Measurements from ENCODE around the gene SERPINE1.

Gene SERPINE1

DNA sequence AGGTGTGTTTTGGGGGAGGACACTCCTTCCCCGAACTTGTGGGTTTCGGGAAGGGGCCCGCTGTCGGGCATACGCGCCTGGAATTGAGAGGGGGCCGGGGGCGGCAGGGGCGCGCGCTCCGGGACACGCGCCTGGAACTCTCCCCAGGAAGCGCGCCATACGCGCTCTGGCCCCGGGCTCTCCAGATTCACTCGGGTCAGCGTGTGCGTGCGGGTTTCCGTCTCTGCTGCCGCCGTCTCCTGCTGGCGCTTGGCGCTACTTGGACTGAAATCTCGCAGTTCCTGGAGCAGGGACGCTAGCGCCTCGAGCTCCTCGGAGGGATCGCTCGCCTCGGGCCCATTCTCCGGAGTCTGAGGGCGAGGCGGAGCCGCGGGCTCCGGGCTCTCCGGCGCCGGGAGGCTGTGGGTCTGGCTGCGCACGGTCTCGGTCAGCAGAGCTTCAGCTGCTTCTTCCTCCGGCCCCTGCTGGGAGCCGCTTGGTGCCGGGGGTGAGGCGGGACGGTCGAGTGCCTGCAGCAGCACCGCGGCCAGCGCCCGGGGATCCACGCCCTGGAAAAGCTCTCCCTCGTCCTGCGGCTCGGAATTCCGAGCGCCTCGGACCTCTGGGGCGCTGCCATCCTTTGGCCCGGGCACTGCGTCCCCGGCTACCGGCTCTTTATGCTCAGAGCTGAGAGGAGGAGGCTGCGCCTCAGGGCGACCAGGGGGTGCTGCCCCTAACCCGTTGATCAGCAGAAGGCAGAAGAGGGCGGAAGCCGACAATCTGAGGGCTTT is 37.4 kb downstream of the SERPINE1 start:
- CTCF ChIA-PET, result interaction anchor here (0.5 to 1.4 kb wide), 4 partner anchors 20 to 77 kb away, joined by 3 to 10 read pairs (median 4); no protein-coding TSS in a partner anchor
- POLR2A ChIA-PET (ENCODE audit: low non-redundant PET), result interaction anchor here (0.5 to 1.1 kb wide), 3 partner anchors 9 to 40 kb away, joined by 3 to 7 read pairs (median 5); no protein-coding TSS in a partner anchor
- no peak for DNase-seq (ENCODE audit: low spot score)

GRCh38 chr7:101165075-101165957 is 38.4 kb downstream of the SERPINE1 start, which contains the start of gene VGF:
Gene VGF (minus strand): TSS chr7:101165569. CDS start chr7:101164843, 726 bp downstream.
- TF ChIP-seq, protein P1, sequence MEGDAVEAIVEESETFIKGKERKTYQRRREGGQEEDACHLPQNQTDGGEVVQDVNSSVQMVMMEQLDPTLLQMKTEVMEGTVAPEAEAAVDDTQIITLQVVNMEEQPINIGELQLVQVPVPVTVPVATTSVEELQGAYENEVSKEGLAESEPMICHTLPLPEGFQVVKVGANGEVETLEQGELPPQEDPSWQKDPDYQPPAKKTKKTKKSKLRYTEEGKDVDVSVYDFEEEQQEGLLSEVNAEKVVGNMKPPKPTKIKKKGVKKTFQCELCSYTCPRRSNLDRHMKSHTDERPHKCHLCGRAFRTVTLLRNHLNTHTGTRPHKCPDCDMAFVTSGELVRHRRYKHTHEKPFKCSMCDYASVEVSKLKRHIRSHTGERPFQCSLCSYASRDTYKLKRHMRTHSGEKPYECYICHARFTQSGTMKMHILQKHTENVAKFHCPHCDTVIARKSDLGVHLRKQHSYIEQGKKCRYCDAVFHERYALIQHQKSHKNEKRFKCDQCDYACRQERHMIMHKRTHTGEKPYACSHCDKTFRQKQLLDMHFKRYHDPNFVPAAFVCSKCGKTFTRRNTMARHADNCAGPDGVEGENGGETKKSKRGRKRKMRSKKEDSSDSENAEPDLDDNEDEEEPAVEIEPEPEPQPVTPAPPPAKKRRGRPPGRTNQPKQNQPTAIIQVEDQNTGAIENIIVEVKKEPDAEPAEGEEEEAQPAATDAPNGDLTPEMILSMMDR (conservative IDR thresholded peaks at IDR 0.05; ENCODE audit: low read depth), result no peak
- H3K27ac ChIP-seq, result peak within 1 kb of the TSS; percentile 86
- CTCF ChIA-PET, result interaction anchor here (1.2 to 2.0 kb wide), 3 partner anchors 21 to 27 kb away, joined by 6 to 10 read pairs (median 7); no protein-coding TSS in a partner anchor
- peak; percentile 95 for DNase-seq (ENCODE audit: low spot score)
- POLR2A ChIA-PET (ENCODE audit: low non-redundant PET), result interaction anchor here (0.5 kb wide), 1 partner anchor 41 kb away, joined by 7 read pairs; no protein-coding TSS in a partner anchor

More for the DNA sequence above, 37.4 kb downstream of the SERPINE1 start:
- peak overlapping the region; percentile 86 for H3K27ac ChIP-seq
- TF ChIP-seq, protein P1 (conservative IDR thresholded peaks at IDR 0.05; ENCODE audit: low read depth), result no peak

- no peak overlapping the region for H3K27ac ChIP-seq
- ChIA-PET CTCF (interaction anchor here (2.0 kb wide), 1 partner anchor 22 kb away, joined by 7 read pairs; no protein-coding TSS in a partner anchor), POLR2A (ENCODE audit: low non-redundant PET) (no interaction called here)
- TF ChIP-seq, protein P1 (conservative IDR thresholded peaks at IDR 0.05; ENCODE audit: low read depth), result no peak
- no peak for DNase-seq (ENCODE audit: low spot score)
Observed at GRCh38 chr7:101165958-101166647, 39.2 kb downstream of the SERPINE1 start.

DNA sequence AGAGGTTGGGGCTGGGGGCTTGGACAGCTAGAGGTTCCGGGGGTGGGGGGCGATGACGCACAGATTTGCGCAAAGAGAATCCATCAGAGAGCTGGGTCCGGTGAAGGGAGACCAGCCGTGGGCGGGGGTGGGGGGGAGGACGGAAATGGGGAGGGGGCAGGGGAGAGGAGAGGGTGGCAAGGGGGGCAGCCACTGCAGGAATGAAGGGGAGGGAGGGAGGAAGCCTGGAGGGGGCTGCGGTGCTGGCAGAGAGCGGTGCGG is 39.7 kb downstream of the SERPINE1 start:
- TF ChIP-seq, protein P1 (conservative IDR thresholded peaks at IDR 0.05; ENCODE audit: low read depth), result no peak
- DNase-seq (ENCODE audit: low spot score), result no peak
- ChIA-PET CTCF (interaction anchor here (2.0 kb wide), 1 partner anchor 23 kb away, joined by 7 read pairs; no protein-coding TSS in a partner anchor), POLR2A (ENCODE audit: low non-redundant PET) (no interaction called here)
- H3K27ac ChIP-seq, result no peak overlapping the region

DNA sequence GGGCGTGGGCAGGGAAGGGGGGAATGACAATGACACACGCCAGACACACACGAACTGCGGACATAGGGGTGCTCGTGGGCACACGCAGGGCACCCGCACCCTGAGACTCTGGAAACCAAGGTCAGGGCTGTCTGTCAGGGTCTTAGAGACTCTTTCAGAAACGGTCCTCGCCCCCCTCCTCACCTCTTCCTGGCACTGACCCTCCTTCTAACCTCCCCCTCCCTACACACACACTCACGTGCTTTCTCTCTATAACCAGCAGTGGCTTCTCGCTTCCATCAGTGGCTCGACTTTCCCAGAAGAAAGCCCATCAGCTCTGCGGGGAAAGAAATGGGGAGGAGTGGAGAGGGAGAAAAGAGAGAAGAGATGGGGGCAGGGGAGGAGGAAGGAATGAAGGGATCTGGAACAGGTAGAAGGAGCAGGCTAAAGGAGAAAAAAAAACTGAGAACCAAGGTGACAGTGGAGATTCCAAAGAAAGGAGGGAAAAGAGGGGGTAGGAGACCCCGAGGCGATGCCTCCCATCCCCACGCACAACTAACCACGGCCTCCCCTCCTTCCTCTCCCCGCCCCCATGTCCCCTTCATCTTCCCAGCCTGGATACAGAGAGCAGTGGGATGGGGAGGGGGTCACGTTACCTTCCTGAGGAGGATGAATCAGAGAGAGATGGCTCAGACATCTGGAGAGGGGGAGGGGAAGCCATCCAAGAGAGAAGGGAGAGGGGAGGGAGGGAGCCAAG is 40.2 kb downstream of the SERPINE1 start:
- TF ChIP-seq, protein P1 (conservative IDR thresholded peaks at IDR 0.05; ENCODE audit: low read depth), result no peak
- CTCF ChIA-PET, result interaction anchor here (0.5 to 2.0 kb wide), 2 partner anchors 23 to 26 kb away, joined by 4 to 7 read pairs; no protein-coding TSS in a partner anchor
- no peak for DNase-seq (ENCODE audit: low spot score)
- no peak overlapping the region for H3K27ac ChIP-seq
- POLR2A ChIA-PET (ENCODE audit: low non-redundant PET), result no interaction called here

Measured in RWPE1 (cell line).